Activated T-cell treated with anti-CD3 and anti-CD28 coated beads, Interleukin-2, amount 50 U/mL, for 48 hours (primary cell): ENCODE measurements around the gene HOXC12.
A peak's percentile ranks its signal among the peaks of the same experiment; 100 is the strongest.

Experiments used
- DNase-seq, 2 experiments: peaks; one replicate each; pipeline ENCODE4 v3.0.0-alpha.2; 2020

Gene HOXC12

DNA sequence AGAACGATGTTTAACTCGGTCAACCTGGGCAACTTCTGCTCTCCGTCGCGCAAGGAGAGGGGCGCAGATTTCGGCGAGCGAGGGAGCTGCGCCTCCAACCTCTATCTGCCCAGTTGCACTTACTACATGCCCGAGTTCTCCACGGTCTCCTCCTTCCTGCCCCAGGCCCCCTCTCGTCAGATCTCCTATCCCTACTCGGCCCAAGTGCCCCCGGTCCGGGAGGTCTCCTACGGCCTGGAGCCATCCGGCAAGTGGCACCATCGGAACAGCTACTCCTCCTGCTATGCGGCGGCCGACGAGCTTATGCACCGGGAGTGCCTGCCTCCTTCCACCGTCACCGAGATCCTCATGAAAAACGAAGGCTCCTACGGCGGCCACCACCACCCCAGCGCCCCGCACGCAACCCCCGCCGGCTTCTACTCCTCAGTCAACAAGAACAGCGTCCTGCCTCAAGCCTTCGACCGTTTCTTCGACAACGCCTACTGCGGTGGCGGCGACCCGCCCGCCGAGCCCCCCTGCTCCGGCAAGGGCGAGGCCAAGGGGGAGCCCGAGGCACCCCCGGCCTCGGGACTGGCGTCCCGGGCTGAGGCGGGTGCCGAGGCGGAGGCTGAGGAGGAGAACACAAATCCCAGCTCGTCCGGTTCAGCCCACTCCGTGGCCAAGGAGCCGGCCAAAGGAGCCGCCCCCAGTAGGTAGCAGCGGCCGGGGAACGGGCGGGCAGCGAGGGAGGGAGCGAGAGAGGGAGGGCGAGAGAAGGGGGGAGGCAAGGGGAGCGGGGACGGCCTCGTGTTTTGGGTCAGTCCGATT, 18.7 kb downstream of the HOXC12 start:
- no peak for DNase-seq

DNA sequence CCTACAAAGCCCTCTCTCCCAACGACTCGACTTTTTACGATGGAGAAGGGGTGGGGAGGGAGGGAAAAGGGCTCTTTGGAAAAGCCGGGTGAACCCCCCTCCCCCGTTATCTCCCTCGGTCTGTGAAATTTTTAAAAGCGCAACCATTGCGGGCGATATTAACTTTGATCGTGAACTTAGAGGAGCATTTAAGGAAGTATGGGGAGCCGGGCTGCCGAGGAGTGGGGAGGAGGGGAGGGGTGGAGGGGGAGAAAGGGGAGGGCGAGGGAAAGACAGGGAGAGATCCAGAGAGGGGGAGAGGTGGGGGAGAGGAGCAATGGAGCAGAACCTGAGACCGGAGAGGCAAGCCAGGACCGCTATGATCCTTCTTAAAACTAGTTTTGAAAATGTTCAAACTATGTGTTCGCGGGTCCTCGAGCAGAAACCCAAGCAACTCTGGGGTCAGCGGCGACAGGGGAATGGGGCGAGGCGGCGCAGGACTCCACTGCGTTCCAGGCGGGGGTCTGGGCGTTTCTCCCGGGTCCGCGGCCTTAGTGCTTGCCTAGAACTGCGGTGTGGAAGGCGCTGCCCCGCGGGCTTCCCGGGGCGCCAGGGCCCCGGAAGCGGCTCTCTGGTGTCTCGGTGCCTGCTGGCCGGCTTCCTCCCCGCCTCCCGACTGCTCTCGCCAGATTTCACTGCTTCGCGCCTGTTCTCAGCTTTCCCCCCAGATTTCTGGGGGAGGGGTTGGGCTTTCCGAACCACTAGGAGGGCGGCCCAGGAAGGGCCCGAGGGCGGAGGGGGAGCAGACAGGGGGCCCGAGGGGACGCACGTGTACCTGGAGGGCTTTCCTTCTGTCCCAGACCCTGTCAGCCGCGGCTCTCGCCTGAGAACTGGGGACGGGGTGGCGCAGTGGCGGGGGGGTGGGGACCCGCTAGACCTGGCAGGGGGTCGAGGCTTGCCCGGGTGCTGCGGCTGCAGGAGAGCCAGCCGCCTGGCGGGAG, 19.7 kb downstream of the HOXC12 start, which contains the start of gene HOTAIR:
Gene HOTAIR (minus strand): TSS at position 871 of the 980 bp plus-strand sequence.
- DNase-seq: no peak

- no peak for DNase-seq
These were observed 20.4 kb downstream of the HOXC12 start for GRCh38 chr12:53975064-53975471.

DNA sequence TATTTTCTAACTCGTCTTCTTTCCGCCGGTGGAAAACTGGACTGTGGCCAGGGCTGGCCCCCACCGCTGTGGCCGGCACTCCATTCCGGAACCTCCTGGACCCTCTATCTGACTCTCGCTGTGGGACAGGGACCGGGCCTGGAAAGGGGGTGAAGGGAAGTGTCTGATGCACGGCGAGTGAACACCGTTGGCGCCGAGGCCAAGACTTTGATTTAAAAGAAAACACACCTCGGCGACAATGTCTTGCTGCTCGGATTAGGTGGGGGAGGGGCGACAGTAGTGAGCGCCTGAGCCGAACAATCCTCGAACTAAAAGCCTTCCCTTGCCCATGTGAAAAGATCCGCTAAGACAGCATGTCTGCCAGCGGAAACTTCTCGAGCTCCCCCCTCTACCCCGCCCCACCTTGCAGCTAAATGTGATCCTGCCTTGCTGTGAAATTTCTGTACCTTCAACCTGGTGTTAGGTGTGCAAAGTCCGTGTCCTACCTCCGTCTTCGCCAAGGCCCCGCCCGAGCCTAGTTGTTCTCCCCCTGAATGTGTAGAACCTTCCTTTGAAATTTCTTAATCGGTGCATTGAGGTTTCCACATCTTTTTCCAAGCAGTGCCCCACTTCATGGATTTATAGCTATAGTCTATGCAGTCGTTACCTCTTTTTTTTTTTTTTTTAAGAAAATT, 20.9 kb downstream of the HOXC12 start:
- no peak for DNase-seq

DNA sequence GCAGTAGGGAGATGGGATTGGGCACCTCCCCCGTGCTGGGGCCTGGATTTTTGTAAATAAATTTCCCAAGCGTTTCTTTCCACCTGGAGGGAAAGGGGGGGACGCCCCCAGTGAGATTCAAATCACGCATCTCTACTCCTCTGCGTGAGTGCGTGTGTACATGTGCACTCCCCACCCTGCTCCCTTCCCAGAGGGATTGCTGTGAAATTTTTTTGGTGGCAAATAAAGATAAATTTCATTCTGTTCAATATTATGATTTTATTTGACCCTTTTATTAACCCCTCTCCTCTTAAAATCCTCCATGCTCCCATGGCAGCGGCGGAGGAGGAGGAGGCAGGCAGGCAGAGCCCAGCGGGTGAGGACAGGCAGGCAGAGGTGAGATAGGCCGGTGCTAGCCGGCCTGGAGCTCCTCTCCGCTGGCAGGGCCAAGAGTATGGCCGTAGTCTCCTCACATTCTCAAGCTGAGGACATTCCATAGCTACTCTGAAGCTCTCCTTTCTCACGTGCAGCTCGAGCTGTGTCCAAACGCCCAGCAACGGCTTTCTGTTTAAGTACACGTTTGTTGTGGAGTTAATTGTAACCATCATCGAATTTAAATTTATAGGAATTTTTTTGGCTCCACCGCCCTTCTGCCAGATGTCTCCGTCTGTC, 21.6 kb downstream of the HOXC12 start:
- DNase-seq: no peak

DNA sequence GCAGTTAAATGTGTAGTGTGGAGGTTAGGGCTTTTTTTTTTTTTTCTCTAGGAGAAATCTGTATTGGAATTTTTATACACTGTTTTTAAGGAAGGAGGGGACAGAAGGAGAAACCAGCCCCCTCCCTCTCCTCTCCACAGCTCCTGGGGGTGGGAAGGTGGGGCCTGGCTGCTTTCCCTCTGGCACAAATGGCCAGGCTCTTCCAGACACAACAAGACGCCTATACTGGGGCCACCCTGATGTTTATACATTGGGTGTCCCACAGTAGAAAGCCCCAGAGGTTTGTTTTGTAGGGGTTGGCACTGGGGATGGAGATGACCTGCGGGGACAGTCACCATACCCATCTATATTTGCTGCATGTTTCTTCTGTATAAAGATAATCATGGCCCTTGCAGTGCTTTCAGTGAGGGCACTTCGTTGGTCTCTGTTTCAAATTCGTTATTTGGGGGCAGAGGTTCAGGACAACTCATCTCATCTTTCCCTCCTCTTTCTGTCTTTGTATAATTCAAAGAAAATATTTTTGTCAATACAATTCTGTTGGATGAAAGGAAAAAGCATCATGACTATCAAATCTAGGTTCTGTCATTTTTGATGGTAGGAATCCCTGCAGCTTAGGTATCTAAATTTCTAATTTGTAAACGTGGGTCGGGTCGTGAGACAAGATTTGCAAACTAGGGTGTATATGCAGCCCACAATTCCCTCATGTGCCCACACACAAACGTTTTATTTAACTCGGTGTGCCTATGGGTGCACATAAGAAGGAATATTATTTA, 22.3 kb downstream of the HOXC12 start:
- DNase-seq: no peak

DNA sequence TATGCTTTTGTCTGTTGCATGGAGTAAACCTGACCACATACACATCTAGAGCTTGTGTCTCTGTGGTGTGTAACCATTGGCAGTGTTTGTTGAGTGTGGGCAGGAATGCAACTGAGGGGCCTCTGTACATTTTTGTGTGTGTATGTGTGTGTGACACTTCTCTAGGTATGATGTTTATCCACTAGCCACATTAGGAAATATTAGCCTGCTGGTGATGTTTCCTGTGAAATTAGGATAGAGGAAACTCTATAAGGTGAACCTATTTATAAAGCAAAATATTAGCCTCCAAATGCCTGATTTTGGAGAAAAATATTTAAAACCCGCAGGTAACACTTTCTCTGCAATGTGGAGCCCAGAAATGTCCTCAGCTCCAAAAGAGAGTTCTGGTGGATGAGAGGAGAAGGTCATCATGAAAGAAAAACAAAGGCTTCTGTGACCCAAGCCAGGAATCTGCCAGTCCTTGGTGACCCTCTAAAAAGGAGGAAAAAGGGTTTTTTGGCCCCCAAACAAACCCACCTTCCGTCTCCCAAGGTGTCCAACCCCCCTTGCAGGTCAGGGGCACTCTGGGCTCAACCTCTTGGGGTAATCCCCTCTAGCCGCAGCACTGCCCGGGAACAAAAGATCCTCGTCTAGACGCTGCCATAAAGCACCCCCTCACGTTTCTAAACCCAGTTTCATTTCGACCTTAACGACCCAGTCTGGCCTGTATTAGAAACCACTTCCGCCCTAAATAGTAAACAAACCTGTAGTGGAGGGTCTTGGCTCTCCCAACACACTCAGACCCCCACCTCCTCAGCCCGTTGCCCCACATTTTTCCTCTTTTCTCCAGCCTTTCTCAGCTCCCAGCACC, 23.1 kb downstream of the HOXC12 start:
- no peak for DNase-seq

GRCh38 chr12:53978477-53979356, 24.0 kb downstream of the HOXC12 start:
- no peak for DNase-seq

DNA sequence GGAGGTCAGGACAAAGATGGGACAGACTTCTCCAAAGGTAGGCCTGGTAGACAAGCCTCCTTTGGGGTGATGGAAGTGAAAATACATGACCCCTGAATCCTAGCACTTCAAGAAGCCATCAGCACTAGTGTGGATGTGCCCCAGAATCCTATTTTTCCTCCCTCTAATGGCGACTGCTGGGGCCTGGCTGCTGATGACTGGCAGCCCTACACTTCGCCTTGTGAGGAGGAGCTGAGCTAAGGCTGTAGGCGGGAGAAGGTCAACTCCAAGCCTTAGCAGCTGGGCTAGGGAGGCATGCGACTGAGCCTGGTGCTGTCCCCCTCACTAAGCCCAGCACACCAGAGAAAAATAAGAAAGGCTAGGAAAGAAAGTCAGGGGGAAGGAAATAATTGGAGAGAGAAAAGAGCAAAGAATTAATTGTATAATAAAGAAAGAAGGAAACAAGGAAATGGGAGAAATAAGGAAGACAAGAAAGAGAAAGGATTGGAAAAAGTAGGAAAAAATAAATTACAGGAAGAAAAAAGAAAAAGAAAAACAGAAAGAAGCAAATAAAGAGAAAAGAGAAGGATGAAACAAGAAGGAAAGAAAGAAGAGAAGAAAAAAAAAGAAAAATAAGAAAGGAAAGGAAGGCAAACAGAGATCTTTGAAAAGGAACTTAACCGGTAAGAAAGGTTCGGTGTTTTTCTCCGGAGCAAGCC, 25.6 kb downstream of the HOXC12 start:
- no peak for DNase-seq

GRCh38 chr12:53980802-53981496, 26.2 kb downstream of the HOXC12 start:
- DNase-seq: no peak

DNA sequence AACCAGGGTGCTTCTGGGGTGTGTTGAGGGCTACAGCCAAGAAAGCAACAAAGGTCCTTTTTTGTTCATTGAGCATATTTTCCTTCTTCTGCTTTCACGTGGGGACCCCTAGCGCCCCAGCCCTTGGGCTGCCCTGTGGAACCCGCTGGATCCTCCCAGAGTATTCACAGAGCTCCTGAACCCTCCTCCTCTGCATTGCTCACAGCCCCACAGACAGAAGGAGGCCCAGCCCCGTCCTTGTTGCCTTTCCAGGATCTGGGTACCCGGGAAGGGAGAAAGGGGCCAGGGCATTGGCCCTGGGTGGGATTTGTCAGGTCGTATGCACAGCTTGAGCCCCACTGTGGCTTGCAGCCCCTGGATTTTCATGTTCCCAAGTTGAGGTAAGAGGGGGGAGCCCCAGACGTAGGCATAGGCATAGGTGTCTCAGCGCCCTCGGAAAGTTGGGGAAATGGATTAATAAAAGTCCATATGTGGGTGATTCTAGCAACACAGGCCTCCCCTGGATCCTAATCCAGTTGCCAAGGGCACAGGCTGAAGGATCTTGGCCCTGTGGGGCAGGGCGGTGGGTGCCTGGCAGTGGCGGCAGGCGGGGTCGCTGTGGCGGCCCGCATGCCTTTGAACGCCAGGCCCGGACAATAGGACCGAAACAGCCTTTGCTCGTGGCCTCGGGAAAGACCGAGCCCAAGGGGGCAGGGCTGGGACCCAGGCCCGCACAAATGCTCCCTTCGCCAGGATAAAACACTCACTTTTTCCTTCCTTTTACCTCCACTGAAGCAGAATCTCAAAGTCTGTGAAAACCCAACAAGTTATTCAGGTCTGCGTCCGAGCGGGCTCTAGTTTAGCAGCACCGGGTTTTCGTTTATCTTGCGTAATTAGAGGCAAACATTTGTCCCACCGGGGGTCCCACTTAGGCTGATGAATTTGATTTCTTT, 27.2 kb downstream of the HOXC12 start:
- no peak for DNase-seq

DNA sequence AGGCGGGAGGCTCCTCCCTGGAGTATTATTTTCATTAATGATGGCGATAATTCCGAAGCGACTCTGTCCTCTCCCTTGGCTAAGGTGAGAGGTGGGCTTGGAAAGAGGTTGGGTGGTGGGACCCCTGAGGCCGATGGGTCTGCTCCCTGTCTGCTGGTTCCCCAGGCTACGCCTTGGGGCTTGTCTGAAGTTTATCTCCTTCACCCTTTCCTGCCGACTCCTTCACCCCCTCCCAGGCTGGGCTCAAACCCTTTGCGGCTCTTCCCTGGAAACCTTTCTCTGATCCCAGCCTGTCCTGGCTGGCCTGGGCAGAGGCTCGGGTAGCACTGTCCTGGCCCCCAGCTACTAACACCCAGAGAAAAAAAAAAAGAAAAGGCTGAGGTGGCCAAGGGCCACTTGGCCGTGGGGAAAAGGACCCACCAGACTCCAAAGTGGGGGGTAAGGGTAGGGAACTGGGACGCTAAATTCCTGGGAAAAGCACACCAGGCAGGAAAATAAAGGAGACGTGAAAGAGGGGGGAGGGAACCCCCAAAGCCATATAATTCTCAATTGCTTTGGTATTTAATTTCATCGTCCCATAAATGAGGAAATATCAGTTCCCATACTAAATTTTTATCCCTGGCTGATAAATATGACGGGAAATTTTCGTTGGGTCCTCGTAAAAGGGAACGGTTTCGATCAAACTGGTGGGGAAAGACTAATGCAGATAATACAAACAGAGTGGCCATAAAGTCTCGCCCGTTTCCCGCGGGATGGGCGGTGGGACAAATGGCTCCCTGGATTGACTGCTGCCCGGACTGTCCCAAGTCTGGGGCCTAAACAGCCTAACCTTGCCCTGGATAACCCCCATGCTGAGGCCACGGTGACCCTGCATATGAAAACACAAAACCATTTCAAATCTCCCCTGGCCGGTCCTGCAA, 28.2 kb downstream of the HOXC12 start:
- no peak for DNase-seq

DNA sequence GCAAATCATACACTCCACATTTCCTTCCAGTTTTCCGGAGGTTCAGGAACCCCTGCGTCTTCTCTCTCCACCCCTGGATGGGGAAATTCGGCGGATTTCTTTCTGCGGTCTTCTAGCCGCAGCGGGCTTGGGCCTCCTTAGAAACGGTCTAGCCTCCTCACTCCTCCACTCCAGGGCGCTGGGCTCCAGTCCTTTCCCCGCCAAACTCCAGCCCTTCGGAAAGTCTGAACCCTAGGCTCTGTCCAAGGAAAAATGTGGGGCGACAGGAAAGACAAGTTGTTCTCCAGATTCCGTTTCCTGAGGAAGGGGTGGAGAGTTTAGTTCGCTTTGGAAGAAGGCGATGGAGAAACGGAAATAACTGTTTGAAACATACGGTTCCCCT, 28.9 kb downstream of the HOXC12 start:
- no peak for DNase-seq

DNA sequence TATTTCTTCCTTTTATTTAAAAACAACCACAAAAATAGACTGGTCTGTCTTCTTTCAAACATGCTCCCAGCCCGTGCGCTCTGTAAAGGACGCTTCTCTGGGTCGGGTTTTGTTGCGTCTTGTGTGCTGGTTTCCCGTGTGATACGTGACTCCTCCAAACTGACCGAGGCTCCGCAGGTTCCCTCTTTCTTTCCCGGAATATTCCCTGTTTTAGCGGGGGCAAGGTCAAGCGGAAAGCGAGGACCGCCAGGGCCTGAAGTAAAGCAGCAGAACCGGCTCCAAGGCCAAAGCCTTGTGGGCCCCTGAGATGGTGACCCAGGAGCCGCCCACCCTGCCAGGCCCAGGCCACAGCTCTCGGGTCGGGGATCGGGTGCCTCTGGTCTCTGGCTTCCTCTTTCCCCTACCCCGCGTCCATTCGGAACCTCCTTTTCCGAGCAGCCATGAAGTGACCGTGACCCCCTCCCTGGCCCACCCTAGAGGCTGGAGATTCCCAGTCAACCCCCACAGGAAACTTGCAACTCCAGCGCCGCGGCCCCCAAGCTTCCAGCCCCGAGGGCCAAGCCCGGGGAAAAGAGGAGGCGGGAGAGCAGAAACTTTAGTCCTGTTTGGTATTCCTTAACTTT, 29.4 kb downstream of the HOXC12 start:
- no peak for DNase-seq

GRCh38 chr12:53984901-53985691, 30.4 kb downstream of the HOXC12 start, which contains the start of gene HOXC10:
HOXC10 (plus strand) TSS chr12:53985146; CDS start chr12:53985260, 114 bp downstream.
- peak; percentile 92 to 93 for DNase-seq
